GM21529 (cell line): ENCODE measurements around the gene KCNIP4.
"Not testable (repeated sequence)": the region's sequence is repeated elsewhere in the genome, so short reads cannot be mapped to it uniquely, and the experiment has no call there.

Source experiments
- ATAC-seq: cut with Tn5 transposase; IDR thresholded peaks from one replicate; pipeline ENCODE4 v1.9.1; 2021; ENCODE audit not compliant: unreplicated experiment

Gene KCNIP4

DNA sequence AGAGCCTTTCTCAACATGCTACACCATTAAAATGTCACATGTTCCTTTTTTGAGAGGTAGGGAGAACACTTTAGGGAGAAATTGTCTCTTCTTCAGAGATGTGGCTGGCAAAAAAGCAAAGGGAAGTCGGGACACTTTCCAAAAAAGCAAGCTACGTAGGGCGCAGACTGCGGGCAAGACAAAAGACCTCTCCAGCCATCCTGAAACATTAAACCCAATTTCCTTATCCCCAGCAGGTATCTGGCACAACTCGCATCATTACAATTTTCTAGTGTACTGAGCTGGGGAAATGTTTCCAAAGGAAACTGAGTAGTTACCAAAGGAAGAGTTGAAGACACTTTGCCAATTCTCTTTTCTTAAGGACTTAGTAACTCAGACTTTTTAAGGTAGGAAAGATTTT, 1132.3 kb downstream of the KCNIP4 start:
- ATAC-seq, result no peak

DNA sequence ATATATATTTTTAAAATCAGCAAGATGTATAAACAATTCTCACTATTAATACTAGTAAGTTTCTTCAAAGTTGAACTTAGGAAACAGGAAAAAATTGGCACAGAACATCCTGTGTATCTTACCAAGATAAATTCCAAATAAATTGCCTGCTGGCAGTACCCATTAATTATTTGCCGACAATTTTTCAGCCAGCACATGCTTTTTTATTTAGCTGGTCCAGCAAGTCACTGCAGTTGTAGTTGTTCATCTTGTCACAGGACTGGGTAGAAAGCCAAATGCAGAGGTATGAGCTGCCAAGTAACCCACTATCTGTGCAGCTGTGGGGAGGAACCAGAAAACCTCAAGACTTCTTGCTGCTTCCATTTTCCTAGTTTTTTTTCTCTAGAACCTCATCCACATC, 1134.9 kb downstream of the KCNIP4 start:
- ATAC-seq, result no peak

DNA sequence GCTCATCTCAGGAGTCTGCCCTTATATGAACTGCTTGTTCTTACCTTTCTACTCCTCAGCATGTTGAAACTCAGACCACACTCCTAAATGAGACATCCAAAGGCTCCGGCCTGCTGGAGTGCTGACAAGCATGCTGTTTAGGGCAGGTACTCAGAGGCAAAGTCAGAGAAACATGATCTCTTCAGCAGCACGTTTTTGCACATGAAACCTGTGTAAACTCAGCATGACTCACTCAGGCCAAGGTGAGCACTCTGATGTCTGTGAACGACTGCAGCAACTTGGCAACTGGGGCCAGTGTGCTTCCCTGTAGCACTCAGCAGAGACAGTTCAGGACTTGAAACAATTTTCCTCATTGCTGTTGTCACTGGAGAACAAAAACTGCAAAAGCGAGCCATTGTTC, 1138.8 kb downstream of the KCNIP4 start:
- ATAC-seq, result no peak

DNA sequence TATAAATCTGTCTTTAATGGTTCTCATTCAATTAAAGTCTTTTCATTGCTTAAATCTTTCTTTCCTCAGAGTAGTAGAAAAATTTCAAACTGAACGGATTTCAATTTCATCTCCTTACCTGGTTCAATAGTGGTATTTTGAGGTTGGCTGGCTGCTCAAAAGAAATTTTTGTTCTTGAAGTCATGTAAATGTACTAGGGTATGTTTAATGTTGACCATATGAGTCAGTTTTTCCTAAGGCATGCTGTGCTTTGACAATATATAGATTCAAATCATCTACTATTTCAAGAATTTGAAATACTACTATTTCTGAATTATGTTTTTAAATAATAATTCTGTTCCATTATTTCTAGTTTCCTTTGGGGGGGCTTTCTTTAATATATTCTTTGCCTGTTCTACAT, 1142.9 kb downstream of the KCNIP4 start:
- ATAC-seq, result no peak

DNA sequence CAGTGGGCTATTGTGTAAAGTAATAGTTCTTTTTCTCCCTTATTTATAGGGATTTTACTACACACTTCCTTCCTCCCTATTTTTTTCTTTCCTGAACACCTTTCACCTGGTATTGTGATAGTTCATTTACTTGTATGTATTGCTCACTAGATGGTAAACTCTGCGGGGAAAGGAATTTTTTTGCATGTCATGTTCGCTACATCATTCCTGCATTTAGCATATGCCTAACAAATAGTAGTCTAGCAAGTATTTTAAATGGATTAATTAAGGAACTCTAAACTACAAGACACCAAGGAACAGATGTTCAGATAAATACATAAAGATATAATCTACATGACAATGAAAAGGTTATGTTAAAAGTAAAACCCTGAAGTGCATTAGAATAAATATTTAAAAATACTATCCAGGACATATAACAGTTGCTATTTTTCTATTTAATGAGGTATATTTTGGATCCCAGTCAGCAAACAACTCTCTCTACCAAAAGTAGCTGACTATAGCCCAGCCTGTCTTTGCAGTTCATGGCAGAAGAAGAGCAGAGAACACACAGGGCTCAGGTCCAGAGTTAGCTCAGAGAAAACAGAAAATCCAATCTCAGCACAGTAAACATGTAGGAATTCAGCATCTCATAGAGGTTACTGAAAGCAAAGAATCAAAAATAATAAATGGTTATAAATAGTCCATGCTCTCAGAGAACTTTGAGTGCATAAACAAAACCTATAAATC, 1160.5 kb downstream of the KCNIP4 start:
- ATAC-seq, result no peak

DNA sequence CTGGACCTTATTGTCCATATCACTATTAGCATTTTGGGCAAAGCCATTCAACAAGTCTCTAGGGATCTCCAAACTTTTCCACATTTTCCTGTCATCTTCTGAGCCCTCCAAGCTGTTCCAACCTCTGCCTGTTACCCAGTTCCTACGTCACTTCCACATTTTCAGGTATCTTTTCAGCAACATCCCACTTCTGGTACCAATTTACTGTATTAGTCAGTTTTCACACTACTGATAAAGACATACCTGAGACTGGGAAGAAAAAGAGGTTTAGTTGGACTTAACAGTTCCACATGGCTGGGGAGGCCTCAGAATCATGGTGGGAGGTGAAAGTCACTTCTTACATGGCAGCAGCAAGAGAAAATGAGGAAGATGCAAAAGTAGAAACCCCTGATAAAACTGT, 1165.4 kb downstream of the KCNIP4 start:
- not testable (repeated sequence) for ATAC-seq

DNA sequence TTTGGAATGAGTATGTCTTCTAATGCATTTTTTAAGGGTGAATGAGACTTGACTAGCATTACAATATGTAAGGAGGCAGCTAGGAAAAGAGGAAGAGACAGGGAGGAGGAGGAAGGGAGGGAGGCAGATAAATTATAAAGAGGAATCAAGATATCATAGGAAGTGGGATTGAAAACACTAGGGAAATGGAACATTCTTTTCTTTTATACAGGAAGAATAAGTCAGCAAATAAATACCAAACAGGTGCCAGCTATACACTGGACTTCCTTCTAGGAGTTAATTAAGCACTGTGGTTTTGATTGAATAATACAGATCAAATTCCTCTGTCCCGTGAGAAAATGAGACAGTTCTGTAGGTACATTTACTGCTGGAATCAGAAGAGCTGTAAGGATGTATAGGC, 1169.7 kb downstream of the KCNIP4 start:
- no peak for ATAC-seq

DNA sequence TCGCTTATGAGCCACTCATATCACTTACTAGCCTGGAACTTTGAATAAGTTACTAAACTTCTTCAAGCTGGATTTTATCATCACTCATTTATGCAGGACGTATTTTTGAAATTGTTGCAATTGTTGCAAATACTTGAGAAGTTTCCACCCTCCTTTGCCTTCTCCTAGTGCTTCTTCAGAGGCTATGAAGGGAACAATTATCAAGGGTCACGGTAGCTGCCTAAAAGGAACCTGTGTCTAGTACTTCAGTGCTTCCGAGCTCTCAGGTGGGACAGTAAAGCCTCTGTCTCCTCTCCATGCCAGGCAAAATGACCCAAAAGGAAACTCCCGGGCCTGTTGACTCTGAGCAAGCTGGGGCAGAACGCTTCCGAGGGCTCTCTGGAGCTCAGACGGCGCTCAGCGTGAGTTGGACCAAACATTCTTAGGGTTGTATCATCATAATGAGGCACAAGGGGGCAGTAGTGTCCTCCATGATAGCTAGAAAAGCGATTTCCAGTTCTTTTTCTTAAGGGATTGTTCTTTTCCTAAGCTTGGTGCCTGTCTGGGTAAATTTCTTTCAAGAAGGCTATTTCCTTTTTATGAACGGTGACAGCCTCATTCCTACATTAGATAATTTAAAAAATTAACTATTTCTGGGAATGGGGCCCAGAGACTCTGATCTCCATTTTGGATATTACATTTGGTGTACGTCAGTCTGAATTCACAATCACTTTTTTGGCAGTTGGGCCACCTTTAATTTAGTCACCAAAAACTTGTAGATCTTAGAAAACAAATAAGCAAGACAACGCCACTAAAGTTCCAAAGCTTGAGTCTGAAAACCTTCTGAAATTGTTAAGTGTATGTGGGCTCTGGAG, 1175.2 kb downstream of the KCNIP4 start:
- peak; percentile 84 for ATAC-seq

DNA sequence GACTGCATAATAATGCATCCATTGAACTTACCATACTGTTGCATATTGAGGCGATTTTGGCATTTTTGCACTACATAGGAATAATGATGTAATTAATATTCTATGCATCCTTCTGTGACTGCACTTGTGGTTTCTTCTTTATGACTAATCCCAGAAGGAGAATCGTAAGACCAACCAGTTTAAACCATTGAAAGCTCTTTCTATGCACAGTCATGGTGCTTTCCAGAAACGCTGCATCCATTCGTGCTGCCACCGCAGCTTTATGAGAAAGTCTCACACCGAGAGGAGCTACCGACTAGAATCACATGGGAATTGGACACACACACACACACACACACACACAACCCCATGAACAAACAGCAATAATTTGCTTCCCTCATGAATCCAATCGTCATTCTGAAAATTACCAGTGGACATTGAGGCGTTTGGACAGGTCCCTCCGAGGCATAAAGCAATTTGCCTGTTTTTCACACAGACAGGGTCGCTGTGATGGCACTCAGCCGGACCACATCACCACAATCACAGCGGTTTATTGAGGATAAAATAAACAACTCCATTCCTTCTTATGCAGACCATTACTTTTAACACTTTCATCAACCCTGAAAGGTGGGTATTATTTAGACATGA, 1184.1 kb downstream of the KCNIP4 start:
- no peak for ATAC-seq

DNA sequence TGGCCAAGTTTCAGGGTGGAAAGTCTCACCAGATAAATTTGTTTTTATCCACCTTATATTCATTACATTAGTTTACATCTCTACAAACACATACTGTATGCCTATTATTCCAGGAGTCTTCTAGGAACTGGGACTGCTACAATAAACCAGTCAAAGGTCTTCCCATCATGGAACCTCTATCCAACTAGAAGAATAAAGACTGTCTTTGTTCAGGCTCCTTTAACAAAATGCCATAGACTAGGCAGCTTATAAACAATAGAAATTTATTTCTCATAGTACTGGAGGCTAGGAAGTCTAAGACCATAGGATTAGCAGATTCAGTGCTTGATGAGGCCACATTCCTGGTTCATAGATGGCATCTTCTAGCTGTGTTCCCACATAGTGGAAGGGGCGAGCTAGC, 1186.7 kb downstream of the KCNIP4 start:
- no peak for ATAC-seq

DNA sequence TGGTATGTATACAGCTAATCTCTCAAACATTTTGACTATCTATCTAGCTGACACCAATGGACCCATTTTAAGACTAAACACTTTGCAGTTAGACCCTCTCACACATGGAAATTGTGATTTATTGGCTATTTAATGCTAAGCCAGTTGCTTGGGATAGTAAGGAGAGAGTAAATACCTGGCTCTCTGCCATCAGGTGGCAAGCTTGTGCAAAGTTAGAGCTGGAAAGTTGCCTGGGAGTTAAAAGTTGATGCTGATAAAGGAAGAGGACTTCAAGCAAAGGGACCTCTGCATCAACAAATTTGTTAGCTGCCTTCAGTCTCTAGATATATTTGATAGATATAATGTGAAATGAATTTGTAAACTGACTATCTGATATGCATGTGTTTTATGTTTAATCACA, 1187.2 kb downstream of the KCNIP4 start:
- ATAC-seq, result no peak

DNA sequence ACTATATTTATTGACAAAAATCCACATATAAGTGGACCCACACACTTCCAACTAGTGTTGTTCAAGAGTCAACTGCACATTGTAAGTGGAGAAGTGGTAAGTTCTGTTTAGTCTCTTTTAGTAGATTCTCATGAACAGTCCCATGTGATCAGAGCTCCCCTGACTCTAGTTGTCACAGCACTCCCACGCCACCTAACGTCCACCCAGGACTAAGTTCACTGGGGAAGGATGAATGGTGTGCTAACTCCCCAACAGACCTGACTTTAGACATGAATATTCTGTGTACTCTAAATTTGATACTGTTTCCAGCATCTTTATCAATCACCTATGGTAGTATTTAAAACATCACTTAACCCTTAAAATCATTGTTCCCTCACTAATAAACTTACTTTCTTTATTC, 1188.5 kb downstream of the KCNIP4 start:
- no peak for ATAC-seq

DNA sequence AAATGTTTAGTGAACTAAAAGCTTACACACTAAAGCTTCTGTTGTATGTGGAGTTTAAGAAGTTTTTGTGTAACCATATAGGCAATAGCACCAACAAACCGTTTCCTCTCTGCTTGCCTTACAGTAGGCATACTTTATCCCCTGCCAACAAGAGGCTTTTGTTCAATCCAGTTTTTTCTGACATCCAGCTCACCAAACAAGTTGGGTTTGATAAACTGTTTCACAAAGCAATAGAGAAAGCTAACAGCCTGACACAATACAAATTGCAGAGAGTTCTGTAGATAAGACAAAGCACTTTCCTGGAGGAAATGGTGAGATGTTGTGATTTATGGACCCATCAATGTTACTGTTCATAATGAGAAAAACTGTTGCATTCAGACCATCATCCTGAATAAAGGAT, 1194.5 kb downstream of the KCNIP4 start:
- no peak for ATAC-seq

DNA sequence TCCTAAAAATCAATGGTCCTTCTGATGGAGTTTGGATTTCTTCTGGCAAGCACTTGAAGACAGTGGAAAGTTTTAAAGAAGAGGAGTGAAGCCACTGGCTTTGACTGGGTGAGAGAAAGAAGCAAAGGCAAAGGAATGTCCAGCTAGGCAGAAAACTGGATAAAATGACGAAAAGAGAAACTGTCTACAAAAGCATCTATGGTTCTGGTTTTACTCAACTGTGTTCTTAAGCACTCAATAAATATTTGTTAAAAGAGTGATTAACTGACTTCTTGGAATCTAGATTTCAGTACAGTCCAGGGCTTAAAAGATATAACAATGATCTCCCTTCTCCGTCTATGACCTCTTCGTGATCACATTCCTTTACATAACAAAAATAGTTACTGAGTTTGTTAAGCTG, 1195.9 kb downstream of the KCNIP4 start:
- ATAC-seq, result no peak

DNA sequence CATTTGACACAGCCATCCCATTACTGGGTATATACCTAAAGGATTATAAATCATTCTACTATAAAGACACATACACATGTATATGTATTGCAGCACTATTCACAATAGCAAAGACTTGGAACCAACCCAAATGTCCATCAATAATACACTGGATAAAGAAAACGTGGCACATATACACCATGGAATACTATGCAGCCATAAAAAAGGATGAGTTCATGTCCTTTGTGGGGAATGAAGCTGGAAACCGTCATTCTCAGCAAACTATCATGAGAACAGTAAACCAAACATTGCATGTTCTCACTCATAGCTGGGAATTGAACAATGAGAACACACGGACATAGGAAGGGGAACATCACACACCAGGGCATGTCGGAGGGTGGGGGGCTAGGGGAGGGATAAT, 1202.6 kb downstream of the KCNIP4 start:
- ATAC-seq, result not testable (repeated sequence)

DNA sequence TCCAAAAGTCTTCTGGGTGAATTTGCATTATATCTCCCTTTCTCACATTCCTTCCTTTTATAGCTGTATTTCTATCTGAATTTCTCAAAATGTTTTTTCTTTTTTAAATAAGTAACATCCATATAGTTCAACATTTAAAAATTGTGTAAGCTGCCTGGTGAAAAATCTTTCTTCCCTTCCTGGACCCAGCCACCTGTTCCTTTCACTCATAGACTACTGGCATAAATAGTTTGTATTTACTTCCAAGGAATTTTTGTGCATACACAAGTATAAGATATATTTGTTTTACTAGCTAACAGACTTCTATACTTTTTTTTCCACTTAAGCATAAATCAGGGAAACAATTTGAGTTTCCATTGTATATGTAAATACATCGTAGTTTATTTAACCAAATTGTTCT, 1212.6 kb downstream of the KCNIP4 start:
- ATAC-seq, result no peak

DNA sequence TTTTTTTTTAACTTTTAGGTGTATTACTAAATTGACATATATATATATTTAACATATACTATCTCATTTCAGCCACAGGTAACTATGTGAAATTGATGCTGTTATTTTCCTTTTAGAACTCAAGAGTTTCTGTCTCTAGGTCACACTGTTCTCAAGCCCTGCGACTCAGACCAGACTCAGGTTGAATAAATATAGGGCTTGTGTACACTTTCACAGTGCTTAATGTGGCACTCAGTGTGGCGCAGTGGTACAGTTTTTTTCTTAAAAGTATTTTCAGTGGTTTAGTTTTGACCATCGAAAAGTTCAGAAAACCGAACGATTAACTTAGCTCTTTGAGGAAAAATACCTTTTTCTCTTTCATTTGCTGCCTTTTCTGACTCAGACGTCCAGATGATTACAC, 1223.7 kb downstream of the KCNIP4 start:
- no peak for ATAC-seq

DNA sequence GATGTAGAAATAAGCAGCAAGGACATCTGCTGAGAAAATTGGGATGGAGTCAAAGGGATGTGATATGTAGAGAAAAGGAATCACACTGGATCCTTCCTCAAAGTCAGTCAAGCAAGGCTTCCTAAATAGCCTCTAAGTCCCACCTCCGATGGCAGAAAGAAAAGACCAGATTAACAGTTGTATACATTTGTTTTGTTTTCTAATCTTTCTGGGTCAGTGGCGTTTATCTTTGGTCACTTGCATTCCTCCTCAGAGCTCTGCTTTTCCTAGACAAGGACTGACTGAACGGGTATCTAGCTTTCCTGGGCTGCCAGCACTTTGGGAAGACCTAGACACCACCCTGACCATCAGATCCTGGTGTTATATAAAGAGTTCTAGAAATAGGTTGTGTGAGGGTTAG, 1225.1 kb downstream of the KCNIP4 start:
- ATAC-seq, result no peak

DNA sequence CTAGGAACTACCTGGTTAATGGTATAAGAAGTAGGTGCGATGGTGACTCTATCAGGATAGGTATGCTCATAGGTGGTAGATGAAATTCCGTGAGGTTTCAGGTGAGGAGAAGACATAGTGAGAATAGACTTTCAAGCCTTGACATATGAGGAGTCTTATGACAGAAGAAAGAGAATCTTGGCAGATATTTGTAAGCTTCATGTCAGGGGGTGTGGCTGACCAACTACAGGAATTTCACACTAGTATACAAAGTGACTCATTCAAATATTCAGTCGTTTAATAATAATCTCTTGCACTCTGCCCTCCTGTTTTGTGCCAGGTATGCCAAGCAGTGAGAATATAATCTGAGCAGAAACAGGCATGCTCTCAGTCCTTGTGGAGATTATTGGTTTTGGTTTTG, 1225.6 kb downstream of the KCNIP4 start:
- ATAC-seq, result no peak

DNA sequence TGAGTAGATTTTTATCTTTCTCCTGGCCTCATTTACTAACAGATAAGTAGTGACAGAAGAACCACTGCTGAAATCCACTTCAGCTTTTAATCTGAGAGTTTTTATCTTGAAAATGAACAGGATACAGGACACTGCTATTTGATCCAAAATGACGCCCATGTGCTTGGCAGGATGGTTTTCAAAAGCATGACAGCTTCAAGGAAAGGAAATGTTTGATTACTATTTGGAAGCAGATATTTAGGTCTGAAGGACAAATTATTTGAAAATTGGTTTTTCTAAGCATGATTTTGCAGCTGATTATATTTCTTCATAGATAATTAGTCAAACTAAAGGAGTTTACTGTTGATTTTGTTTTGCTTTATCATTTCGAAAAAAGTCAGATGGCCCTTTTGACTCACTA, 1237.2 kb downstream of the KCNIP4 start:
- ATAC-seq, result no peak

DNA sequence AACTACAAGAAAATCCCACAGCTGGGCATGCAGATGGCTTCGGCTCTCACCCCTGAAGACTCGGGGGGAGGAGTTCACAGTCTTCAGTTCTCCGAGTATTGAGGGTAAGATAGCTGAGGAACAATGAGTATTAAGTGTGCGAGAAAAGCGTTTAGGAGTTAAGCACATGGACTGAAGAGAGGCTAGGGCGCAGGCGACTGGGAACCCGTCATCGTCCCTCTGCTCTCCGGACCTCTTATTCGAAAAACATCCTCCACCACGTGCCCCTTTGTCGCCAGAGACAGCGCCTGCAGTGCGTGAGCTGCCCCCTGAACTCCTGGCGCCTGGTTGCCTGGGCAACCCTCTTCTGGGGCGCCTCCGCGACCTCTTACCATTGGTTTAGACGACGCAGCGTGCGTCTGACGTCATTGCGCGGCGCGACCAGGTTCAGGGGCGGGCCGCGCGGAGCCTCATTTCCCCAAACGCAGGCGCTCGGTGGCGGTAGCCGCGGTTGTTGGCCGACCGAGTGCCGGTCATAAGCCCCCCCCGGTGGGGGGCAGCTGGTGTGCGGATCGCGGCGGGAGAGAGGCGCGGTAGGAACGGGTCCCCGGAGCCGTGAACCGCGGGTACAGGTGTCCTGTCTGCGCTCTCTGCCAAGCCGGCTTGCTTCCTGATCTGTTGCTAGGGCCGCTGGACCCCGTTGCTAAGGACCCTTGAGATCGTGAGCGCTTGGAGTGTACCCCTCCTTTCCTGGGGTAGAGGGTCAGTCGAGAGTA, 1248.4 kb downstream of the KCNIP4 start, which contains the start of gene PACRGL:
Gene PACRGL, plus strand, starts transcription at position 452 of the 755 bp plus-strand sequence. CDS start 4,024 bp downstream, outside the sequence.
- peak; percentile 100 for ATAC-seq
